Suprapubic skin (tissue), 4 donors: ENCODE results near the gene LY6G6D.

Experiments used
- EP300 ChIP-seq: sonication (generic); formaldehyde crosslinking; IDR thresholded peaks from one replicate; pipeline ENCODE4 v1.6.1; 2017; ENCODE audit warnings: antibody characterized with exemption
- POLR2A ChIP-seq, 2 donors: fragments of 450-650 bp; IDR thresholded peaks; one replicate each; pipeline ENCODE4 v1.6.1; 2017; ENCODE audit warnings: antibody characterized with exemption in 2 of 2, mild to moderate bottlenecking in 2 of 2, moderate library complexity in 2 of 2
- POLR2AphosphoS5 ChIP-seq, 3 donors: sonication (generic); formaldehyde crosslinking; IDR thresholded peaks; one replicate each; pipeline ENCODE4 v1.6.1; 2017; ENCODE audit warnings: antibody characterized with exemption in 3 of 3
- TF ChIP-seq, protein P1 (sequence below), 2 donors: fragments of 200-600 bp in 1 of 2; fragments of 450-650 bp in 1 of 2; sonication (generic) in 1 of 2; IDR thresholded peaks; one replicate each; pipeline ENCODE4 v1.5.1; 2016 to 2019; ENCODE audit warnings: antibody characterized with exemption in 2 of 2, mild to moderate bottlenecking in 1 of 2, moderate library complexity in 1 of 2

GRCh38 chr6:31708224-31708623, 6.9 kb upstream of the LY6G6D start:
- TF ChIP-seq POLR2A (IDR thresholded peaks at IDR 0.05) (no peak), EP300 (no peak), POLR2AphosphoS5 (IDR thresholded peaks at IDR 0.05) (no peak)
- TF ChIP-seq, protein P1, sequence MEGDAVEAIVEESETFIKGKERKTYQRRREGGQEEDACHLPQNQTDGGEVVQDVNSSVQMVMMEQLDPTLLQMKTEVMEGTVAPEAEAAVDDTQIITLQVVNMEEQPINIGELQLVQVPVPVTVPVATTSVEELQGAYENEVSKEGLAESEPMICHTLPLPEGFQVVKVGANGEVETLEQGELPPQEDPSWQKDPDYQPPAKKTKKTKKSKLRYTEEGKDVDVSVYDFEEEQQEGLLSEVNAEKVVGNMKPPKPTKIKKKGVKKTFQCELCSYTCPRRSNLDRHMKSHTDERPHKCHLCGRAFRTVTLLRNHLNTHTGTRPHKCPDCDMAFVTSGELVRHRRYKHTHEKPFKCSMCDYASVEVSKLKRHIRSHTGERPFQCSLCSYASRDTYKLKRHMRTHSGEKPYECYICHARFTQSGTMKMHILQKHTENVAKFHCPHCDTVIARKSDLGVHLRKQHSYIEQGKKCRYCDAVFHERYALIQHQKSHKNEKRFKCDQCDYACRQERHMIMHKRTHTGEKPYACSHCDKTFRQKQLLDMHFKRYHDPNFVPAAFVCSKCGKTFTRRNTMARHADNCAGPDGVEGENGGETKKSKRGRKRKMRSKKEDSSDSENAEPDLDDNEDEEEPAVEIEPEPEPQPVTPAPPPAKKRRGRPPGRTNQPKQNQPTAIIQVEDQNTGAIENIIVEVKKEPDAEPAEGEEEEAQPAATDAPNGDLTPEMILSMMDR (IDR thresholded peaks at IDR 0.05) = no peak
